Measurements from ENCODE around the gene RXRG. TPM values are rescaled to one million over a fixed set of nuclear protein-coding genes. Genes with fewer than 3 reads are reported as not detected.

RXRG gene
- total RNA-seq, 1 donor from 2014 or later, result not detected

- Histone ChIP-seq H3K4me3 (ENCODE audit: low read depth, low read length) (no peak overlapping the region), H3K27me3 (ENCODE audit: control insufficient read depth, insufficient read depth, low read length) (no peaks in the 10 kb centered on the region), H3K36me3 (ENCODE audit: control insufficient read depth, insufficient read depth, low read length) (no peaks in the 10 kb centered on the region)
- DNase-seq (ENCODE audit: low read depth), result no peak
- no peak for TF ChIP-seq CTCF (IDR thresholded peaks at IDR 0.05; ENCODE audit: insufficient read depth, low read length, poor library complexity, severe bottlenecking)
Measured at GRCh38 chr1:165456114-165456513, 11.2 kb upstream of the RXRG start.

- Histone ChIP-seq H3K4me3 (ENCODE audit: low read depth, low read length) (no peak overlapping the region), H3K27me3 (ENCODE audit: control insufficient read depth, insufficient read depth, low read length) (no peaks in the 10 kb centered on the region), H3K36me3 (ENCODE audit: control insufficient read depth, insufficient read depth, low read length) (no peaks in the 10 kb centered on the region)
- no peak for DNase-seq (ENCODE audit: low read depth)
- no peak for TF ChIP-seq CTCF (IDR thresholded peaks at IDR 0.05; ENCODE audit: insufficient read depth, low read length, poor library complexity, severe bottlenecking)
Measured at GRCh38 chr1:165455111-165455510, 10.2 kb upstream of the RXRG start.

GRCh38 chr1:165454091-165454610 lies 9.2 kb upstream of the RXRG start:
- Histone ChIP-seq H3K4me3 (ENCODE audit: low read depth, low read length) (no peak overlapping the region), H3K27me3 (ENCODE audit: control insufficient read depth, insufficient read depth, low read length) (no peaks in the 10 kb centered on the region), H3K36me3 (ENCODE audit: control insufficient read depth, insufficient read depth, low read length) (no peaks in the 10 kb centered on the region)
- TF ChIP-seq CTCF (IDR thresholded peaks at IDR 0.05; ENCODE audit: insufficient read depth, low read length, poor library complexity, severe bottlenecking), result no peak
- no peak for DNase-seq (ENCODE audit: low read depth)

- Histone ChIP-seq H3K4me3 (ENCODE audit: low read depth, low read length) (no peak overlapping the region), H3K36me3 (ENCODE audit: control insufficient read depth, insufficient read depth, low read length) (no peaks in the 10 kb centered on the region), H3K27me3 (ENCODE audit: control insufficient read depth, insufficient read depth, low read length) (no peaks in the 10 kb centered on the region)
- no peak for DNase-seq (ENCODE audit: low read depth)
- TF ChIP-seq CTCF (IDR thresholded peaks at IDR 0.05; ENCODE audit: insufficient read depth, low read length, poor library complexity, severe bottlenecking), result no peak
Measured at GRCh38 chr1:165452336-165453130, 7.6 kb upstream of the RXRG start.

GRCh38 chr1:165451691-165452090 lies 6.8 kb upstream of the RXRG start:
- no peak for DNase-seq (ENCODE audit: low read depth)
- H3K27me3 ChIP-seq (ENCODE audit: control insufficient read depth, insufficient read depth, low read length), result no peaks in the 10 kb centered on the region

More at GRCh38 chr1:165451691-165452090, 6.8 kb upstream of the RXRG start:
- Histone ChIP-seq H3K4me3 (ENCODE audit: low read depth, low read length) (no peak overlapping the region), H3K36me3 (ENCODE audit: control insufficient read depth, insufficient read depth, low read length) (no peaks in the 10 kb centered on the region)
- TF ChIP-seq CTCF (IDR thresholded peaks at IDR 0.05; ENCODE audit: insufficient read depth, low read length, poor library complexity, severe bottlenecking), result no peak

Measured in kidney epithelial cell (primary cell).